ENCODE measurements around the gene SIGLEC9. TPM values are rescaled to one million over a fixed set of nuclear protein-coding genes. Genes with fewer than 3 reads are reported as not detected.

SIGLEC9 gene
- total RNA-seq, 4 donors from 2014 or later = 0.51 to 2.6 (median 1.7) TPM

GRCh38 chr19:51179256-51179655, 54.5 kb downstream of the SIGLEC9 start:
- H3K36me3 ChIP-seq = no peaks in the 10 kb centered on the region
- no peaks in the 10 kb centered on the region for H3K4me1 ChIP-seq
- no peaks in the 10 kb centered on the region for H3K9me3 ChIP-seq
- TF ChIP-seq CTCF (IDR thresholded peaks at IDR 0.05) (no peak), POLR2A (IDR thresholded peaks at IDR 0.05) (no peak)
- no peak overlapping the region for H3K4me3 ChIP-seq
- no peak overlapping the region for H3K27ac ChIP-seq
- intact Hi-C loops (cut with DNase I; ENCODE audit: low total_unique reads) = no loop called here
- DNase-seq = no peak
- peaks cover 0 to 4% of the 10 kb centered on the region in 2 donors for H3K27me3 ChIP-seq

Other genes with a start within 250 kb of the SIGLEC9 start
- 1 to 10 TPM in 1 of 4 donors, not detected in 3; 3.4 TPM for gene KLK4, start 213.5 kb upstream of the SIGLEC9 start, total RNA-seq
- 1 to 10 TPM in 1 of 4 donors, under 1 TPM in 1, not detected in 2; 0.69 to 1.0 TPM for gene KLK5, start 171.9 kb upstream of the SIGLEC9 start, total RNA-seq
- 1 to 10 TPM in 1 of 4 donors, under 1 TPM in 1, not detected in 2; 0.46 to 1.0 TPM for gene KLK6, start 155.3 kb upstream of the SIGLEC9 start, total RNA-seq
- gene KLK7, start 141.0 kb upstream of the SIGLEC9 start, total RNA-seq = 1 to 10 TPM in 1 of 4 donors, under 1 TPM in 1, not detected in 2; 0.14 to 1.1 TPM
- gene KLK8, start 123.3 kb upstream of the SIGLEC9 start, total RNA-seq = 1 to 10 TPM in 1 of 4 donors, not detected in 3; 4.8 TPM
- 1 to 10 TPM in 2 of 4 donors, not detected in 2; 3.8 to 4.1 TPM for gene KLK10, start 105.2 kb upstream of the SIGLEC9 start, total RNA-seq
- 1 to 10 TPM in 2 of 4 donors, not detected in 2; 1.3 to 2.0 TPM for gene KLK11, start 98.3 kb upstream of the SIGLEC9 start, total RNA-seq
- not detected for gene KLK12, start 89.9 kb upstream of the SIGLEC9 start, total RNA-seq
- gene KLK13, start 59.8 kb upstream of the SIGLEC9 start, total RNA-seq = not detected
- gene KLK14, start 42.0 kb upstream of the SIGLEC9 start, total RNA-seq = under 1 TPM in 1 of 4 donors, not detected in 3; 0.76 TPM
- 10 to 100 TPM in 1 of 4 donors, 1 to 10 TPM in 2, not detected in 1; 7.8 to 27.7 (median 8.4) TPM for gene CTU1, start 16.5 kb upstream of the SIGLEC9 start, total RNA-seq
- under 1 TPM in 2 of 4 donors, not detected in 2; 0.14 to 0.59 TPM for gene SIGLEC7, start 17.4 kb downstream of the SIGLEC9 start, total RNA-seq
- gene CD33, start 100.2 kb downstream of the SIGLEC9 start, total RNA-seq = 1 to 10 TPM in 2 of 4 donors, under 1 TPM in 1, not detected in 1; 0.26 to 3.3 (median 3.0) TPM
- under 1 TPM in 1 of 4 donors, not detected in 3; 0.55 TPM for gene SIGLECL1, start 126.2 kb downstream of the SIGLEC9 start, total RNA-seq
- under 1 TPM in 1 of 4 donors, not detected in 3; 0.28 TPM for gene IGLON5, start 186.7 kb downstream of the SIGLEC9 start, total RNA-seq
- gene VSIG10L, start 217.2 kb downstream of the SIGLEC9 start, total RNA-seq = 1 to 10 TPM in 3 of 4 donors, under 1 TPM in 1; 0.26 to 3.6 (median 1.7) TPM
- gene ETFB, start 241.5 kb downstream of the SIGLEC9 start, total RNA-seq = 10 to 100 TPM; 18.8 to 56.6 (median 32.8) TPM
- 1 to 10 TPM in 1 of 4 donors, not detected in 3; 1.2 TPM for gene CLDND2, start 244.1 kb downstream of the SIGLEC9 start, total RNA-seq
- 1 to 10 TPM in 3 of 4 donors, not detected in 1; 1.0 to 3.6 (median 2.9) TPM for gene NKG7, start 247.7 kb downstream of the SIGLEC9 start, total RNA-seq